Vagina (tissue), 2 donors: ENCODE measurements around the gene ATG14.

Source experiments
- POLR2A ChIP-seq, 2 donors: fragments of 450-650 bp; IDR thresholded peaks; one replicate each; pipeline ENCODE4 v1.6.1; 2017; ENCODE audit warnings: antibody characterized with exemption in 2 of 2, mild to moderate bottlenecking in 2 of 2, moderate library complexity in 2 of 2
- POLR2AphosphoS5 ChIP-seq, 2 donors: sonication (generic); formaldehyde crosslinking; IDR thresholded peaks; one replicate each; pipeline ENCODE4 v1.9.0; 2017; ENCODE audit warnings: antibody characterized with exemption in 2 of 2, mild to moderate bottlenecking in 2 of 2, low read depth in 1 of 2; ENCODE audit not compliant: insufficient read depth in 1 of 2
- TF ChIP-seq, protein P1 (sequence below), 3 experiments: fragments of 450-650 bp in 2 of 3; fragments of 200-600 bp in 1 of 3; sonication (generic) in 1 of 3; IDR thresholded peaks; one replicate each; pipeline ENCODE4 v1.5.1; 2017 to 2019; ENCODE audit warnings: antibody characterized with exemption in 3 of 3, mild to moderate bottlenecking in 2 of 3, moderate library complexity in 2 of 3

GRCh38 chr14:55347040-55347439 lies 64.6 kb downstream of the ATG14 start:
- TF ChIP-seq, protein P1, sequence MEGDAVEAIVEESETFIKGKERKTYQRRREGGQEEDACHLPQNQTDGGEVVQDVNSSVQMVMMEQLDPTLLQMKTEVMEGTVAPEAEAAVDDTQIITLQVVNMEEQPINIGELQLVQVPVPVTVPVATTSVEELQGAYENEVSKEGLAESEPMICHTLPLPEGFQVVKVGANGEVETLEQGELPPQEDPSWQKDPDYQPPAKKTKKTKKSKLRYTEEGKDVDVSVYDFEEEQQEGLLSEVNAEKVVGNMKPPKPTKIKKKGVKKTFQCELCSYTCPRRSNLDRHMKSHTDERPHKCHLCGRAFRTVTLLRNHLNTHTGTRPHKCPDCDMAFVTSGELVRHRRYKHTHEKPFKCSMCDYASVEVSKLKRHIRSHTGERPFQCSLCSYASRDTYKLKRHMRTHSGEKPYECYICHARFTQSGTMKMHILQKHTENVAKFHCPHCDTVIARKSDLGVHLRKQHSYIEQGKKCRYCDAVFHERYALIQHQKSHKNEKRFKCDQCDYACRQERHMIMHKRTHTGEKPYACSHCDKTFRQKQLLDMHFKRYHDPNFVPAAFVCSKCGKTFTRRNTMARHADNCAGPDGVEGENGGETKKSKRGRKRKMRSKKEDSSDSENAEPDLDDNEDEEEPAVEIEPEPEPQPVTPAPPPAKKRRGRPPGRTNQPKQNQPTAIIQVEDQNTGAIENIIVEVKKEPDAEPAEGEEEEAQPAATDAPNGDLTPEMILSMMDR (IDR thresholded peaks at IDR 0.05), result no peak
- TF ChIP-seq POLR2A (IDR thresholded peaks at IDR 0.05) (no peak), POLR2AphosphoS5 (IDR thresholded peaks at IDR 0.05; ENCODE audit: insufficient read depth in 1 of 2, low read depth in 1 of 2) (no peak)
